GM19035 (cell line): ENCODE results near the gene GNAZ.
A peak's percentile ranks its signal among the peaks of the same experiment; 100 is the strongest.

Experiments used
- ATAC-seq: cut with Tn5 transposase; IDR thresholded peaks from one replicate; pipeline ENCODE4 v1.9.1; 2021; ENCODE audit not compliant: unreplicated experiment

GNAZ gene

DNA sequence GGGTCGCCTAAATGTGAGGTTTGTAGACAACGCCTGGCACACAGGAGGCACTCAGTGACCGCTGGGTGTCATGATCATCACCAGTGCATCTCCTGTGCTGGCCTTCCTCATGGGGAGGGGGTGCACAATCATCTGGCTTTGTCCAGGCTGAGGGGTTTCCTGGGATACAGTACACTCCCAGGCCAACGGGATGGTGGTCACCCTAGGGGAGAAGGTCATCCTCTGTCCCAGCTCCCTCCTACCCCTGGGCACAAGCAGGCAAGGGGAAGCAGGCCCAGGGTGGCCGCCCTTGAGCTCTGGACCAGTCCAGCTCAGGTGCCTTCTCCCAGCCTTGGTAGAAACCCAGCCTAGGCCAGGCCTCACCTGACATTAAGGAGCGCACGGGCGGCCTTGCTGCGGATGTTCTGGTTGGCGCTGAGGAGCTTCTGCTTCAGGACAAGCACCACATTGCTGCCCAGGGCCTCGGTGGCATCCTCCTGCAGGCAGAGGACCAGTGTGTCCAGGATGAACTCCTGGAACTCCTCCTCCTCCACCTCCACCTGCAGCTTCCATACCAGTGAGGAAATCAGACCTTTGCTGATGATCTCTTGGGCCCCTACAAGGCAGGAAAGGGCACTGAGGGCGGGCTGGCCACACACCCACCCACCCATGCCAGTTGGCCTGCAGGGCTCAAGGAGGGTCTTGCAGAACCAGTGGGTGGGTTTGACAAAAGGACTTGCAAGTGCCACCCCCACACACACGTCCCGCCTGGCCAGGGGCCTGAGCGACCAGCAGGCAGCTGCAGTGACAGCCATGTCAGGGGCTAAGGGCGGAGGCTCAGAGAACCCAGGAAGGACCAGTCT is 6.6 kb upstream of the GNAZ start:
- no peak for ATAC-seq

DNA sequence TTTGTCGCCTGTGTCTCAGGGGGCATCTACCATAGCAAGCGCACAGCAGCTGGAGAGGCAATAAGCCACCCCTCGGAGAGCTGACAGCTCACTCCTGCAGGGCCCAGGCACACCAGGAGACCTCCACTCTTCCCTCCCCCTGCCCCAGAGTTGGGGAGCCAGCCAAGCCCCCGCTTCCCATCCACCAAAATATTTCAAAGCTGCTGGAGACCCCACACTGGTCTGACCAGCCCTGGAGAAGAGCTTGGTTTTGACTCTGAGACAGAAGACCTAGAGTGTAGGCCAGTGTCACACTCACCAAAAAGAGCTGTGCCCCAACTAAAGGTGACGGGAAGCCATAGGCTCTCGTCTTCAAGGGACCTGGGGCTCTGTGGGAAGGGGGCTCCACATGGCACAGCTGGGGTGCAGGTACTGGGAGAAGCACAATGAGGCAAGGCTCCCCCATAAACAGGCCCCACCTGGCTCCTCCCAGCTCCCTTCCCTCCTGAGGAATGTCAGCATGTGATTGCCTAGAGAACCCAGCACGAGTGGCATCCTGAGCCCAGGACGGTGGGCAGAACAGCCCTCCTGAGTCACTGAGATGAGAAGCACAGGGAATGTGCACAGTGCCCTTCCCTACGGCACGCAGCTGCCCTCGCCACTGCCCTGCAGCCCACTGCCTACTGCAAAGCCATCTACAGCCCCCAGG is 5.8 kb upstream of the GNAZ start:
- no peak for ATAC-seq

DNA sequence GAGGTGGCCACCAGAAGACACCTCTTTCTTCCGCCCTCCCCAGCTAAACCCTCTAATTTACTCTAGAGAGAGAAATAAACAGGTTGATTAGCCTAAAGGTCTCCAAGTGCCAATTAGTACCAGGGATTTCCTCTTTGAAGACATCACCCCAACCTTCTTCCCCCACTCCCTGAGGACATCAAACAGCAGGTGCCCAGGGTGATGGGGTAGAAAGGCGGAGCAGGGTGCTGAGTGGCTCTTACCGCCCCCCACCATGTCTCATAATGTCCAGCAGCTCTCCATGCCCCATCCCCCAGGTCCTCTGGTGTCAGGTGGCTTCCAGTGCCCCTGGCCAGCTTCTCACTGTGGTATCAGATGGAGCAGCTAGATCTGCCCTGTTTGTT is 5.3 kb upstream of the GNAZ start:
- ATAC-seq: no peak

DNA sequence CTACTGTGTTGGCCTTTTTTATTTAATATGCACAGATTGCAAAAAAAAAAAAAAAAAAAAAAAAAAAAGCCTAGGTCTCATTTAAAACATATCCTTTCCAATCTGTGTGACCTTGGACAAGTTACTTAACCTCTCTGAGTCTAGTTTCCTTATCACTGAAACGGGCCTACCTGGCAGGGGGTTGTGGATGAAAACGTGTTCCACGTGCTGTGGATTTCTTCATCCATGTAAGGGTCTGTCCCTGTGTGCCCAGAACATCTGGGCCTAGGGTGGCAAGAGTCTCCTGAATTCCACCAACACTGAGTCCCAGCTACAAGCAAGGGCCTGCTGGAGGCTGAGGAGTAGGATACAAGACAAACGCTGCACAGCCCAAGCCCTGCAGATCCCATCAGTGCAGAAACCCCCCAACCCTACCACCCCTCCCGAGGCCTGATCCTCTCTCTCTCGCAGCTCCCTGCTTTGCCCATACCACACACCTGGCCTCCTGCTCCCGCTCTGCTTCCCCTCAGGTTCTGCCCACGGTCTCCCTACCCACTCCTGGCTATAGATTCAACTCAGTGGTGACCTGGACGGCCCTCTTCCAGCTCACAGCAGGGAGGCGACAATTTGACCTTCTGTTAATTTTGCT is 4.7 kb upstream of the GNAZ start:
- ATAC-seq: no peak

DNA sequence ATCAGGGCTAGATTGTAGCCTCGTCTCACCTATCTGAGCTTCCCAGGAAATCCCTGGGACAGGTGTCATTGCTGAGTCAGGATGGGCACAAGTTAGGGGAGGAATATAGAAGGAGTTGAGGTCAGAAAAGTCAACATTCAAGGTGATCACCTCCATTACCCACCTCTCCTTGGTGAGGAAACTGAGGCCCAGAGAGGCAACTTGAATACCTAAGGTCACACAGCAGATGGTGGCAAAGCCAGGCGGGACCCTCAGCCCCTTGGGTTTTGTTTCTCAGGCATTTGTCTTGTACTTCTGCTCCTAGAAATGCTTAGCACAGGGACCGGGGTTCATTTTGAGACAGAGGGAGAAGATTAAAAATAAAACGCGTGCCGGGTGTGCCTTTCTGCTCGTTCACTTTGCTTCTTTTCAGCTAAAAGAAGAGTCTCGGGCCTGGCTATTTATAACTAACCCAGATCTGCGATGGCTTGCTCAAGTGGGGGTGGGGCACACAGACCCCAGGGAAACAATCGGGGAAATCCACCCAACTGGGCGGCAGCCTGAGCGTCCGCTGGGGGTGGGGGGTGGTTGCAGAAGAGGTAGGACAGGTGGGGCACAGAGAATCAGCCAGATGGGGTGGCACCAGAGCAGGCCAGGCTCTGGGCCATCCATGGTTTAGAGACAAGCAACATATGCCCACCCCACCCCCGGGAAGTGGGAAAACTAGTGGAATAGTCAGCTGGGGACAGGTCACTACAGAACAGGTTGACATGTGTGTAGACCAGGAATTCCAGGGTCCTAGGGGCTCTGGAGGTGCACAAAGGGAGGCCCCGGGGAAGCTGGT is 3.9 kb upstream of the GNAZ start:
- no peak for ATAC-seq

DNA sequence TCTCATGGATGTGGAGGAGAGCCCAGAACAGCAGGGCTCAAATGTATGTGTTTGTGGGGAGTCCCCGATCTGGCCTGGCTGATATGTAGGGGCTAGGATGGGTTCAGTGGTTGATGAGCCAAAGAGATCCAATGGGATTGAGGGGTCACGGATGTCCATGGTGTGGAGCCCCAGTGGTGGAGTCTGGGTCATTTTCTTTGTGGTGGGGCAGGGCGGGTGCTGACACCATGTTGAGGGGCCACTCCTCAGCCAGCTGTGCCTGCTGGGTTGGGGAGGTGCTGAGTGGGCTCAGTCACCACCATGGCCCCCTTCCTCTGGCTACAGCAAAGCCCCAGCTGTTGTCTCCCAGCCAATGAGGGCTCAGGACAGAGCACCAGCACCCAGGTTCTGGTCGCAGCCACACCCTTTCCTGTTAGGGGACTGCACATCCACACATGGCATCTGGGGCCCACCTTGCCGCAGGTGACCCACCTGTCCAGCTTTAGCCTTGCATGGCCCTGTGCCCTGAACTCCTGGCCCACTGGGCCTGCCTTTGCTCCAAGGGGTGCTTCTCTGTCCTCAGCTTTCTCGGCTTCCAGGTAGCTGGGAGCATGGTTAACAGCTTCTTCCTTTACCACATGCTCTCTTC is 3.2 kb upstream of the GNAZ start:
- ATAC-seq: no peak

DNA sequence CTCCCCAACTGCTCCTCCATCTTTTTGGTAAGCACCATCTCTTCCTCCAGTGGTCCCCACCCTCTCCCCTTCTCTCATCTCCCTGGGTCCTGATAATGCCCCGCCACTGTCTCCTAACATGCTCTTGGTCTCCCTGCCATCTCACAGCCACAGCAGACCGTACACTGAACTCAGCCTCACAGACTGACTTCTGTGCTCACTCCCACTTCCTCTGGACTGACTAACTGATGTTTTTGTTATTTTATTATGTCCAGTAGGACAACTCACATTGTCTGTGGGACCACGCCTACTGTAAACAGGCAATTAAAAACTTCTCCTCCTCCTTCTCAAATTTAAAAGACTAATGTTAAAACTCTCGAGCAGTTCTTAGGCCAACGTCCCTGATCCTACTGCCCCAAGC is 2.6 kb upstream of the GNAZ start:
- no peak for ATAC-seq

DNA sequence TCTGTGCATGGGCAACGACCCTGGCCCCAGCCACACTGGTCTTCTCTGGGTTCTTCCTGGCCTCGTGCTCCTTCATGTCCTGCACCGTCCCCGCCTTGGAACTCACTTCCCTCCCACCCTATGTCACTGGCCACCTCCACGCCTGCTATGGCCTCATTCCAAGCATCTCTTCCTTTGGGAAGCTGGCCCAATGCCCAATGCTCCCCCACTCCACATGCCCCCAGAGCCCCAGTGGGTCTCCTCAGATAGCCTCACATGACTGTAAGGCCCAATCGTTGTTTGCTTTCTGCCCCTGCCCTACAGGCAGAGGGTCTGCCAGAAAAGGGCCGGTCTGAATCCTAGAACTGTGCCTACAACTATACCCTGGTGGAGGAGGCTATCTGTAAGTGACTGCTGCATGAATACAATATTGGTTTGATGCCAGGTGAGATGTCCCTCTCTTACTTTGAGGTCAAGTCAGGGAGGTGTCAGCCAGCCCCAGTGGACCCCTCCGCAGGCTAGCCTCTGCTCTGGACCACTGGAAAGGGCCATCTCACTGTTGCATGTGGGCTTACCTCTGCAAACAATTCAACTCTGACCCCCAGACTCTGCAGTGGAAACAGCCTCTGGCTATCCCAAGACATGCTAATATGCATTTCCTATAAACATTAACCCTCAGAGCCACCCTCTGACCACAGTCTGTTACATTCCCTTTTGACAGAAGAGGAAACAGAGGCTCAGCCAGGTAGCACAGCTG is 2.1 kb upstream of the GNAZ start:
- ATAC-seq: no peak

DNA sequence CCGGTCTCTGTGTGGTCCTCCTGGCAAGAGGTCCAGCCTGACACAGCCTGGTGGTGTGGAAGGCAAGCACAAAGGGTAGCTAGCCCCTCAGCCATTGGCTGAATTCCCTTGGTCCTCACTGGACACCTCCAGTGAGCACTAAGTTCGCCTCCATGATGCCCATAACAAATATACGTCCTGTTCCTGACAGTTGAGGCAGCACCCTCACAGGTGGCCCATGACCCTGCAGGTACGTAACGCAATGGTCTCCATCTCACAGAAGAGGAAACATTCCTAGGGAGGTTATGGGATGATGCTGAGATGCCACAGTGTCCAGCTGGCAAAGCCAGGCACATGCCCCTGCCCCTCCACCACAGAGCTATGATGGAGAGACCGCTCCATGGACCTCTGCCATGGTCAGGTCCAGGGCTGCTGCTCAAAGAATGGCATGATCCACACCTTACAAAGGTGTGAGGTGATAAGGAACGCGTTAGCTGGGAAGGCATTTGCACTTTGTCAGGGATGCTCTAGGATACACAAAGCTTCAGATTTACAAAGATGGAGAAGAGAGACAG is 1.4 kb upstream of the GNAZ start:
- no peak for ATAC-seq

DNA sequence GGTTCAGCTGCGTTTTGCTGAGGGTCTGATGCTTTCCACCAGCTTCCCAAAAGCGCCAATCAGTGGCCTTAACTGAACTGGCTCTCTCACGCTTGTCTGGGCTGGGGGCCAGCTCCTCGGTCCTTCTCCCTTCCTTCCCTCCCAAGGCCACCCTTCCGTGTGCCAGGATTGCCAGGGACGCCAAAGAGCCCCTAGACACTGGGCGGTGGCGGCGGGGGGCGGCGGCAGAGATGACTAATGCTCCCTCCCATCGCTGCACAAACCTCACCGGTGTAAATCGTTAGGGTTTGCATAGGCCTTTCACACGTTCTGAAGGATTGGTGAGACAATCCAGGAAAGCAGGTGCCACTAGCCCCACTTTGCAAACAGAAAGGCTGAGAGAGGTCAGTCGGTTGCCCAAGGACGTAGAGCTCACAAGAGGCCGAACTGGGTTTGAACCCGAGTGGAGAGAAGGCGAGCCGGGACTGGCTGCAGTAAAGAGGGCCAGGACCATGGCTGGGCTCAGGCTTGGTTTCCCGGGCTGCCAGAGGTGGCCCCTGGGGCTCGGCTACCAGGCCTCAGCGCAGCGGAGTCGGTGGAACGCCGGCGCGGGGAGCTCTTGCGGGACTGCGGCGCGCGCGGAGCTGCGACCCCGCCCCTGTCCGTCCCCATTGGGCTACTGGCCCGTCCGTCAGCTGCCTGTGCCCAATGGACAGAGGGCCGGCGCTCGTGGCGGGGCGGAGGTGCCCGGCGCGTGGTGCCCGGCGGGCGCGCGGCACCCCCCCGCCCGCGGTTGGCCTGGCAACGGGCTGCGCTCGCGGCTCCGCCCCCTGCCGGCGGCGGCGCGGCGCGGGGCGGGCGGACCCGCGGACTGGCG is 589 bp upstream of the GNAZ start:
- peak; percentile 79 for ATAC-seq

DNA sequence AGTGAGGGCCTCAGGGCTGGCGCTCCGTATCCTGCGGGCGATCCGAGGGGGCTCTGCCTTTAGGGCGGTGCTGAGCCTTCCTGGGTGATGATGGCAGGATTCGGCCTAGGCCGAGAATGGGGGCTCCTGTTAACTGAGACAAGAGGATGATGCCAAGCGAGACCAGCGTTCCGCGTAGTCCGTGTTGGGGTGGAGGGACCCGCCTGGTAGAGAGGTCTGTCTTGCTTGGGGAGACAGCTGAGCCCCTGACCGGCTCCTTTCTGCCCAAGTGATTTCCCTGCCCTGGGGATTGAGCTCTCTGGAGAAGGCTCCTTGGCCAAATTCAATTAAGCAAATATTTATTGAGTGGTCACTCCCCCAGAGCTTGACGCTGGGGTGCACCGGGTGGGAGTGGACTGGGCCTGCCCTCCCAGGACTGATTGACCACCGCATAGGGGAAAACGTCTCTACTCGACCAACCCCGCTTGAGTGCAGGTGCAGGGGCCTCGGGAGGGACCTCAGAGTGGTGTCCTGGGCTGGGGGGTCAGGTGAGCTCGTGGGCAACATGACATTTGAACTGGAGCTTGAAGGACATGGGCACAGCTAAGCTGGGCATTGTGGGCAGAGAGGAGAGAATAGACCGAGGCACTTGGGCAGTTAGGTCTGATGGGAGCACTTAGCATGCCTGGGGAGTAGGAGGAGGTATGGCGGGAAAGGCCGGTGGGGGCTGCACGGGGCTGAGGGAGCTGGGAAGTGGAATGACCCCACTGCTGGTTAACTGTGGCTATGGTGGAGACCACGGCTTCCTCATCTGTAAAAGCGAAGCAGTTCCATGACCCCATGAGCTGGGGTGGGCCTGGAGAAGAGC is 1.1 kb downstream of the GNAZ start:
- no peak for ATAC-seq

DNA sequence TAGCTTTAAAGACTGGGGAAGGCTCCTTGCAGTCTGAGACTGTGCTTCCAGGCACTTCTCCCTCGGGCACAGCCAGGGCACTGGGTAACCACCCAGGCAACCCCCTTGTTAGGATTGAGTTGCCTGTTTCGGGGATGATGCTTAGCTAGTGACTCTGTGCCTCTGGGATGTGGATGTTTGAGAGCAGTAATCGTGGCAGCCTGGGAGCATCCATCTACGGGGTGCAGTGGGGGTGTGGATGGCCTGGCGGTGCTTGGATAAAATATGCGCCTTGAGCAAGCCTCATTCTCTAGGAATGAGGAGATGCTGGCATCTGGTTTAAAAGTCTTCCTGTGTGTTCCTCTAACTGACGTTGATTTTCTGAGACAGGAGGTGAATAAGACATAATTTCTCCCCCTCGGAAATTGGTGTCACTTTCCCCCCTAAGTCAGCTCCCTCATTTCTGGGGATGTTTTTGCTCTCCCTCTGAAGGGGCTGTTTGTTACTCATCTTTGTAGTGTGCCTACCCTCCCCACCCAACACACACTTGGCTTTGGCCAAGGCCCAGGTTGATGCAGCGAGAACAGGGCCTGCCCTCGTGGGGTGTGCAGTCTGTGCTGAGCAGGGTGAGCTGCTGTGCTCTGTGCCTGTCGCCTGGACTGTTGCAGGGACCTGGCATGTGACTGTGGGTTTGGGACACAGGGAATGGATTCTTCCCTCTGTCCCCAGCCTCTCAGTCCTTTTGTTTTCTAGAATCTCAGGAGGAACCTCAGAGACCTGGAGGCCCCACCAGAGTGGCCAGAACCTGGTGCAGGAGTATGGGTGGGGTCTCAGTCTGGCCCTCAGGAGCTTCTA is 2.0 kb downstream of the GNAZ start:
- no peak for ATAC-seq

DNA sequence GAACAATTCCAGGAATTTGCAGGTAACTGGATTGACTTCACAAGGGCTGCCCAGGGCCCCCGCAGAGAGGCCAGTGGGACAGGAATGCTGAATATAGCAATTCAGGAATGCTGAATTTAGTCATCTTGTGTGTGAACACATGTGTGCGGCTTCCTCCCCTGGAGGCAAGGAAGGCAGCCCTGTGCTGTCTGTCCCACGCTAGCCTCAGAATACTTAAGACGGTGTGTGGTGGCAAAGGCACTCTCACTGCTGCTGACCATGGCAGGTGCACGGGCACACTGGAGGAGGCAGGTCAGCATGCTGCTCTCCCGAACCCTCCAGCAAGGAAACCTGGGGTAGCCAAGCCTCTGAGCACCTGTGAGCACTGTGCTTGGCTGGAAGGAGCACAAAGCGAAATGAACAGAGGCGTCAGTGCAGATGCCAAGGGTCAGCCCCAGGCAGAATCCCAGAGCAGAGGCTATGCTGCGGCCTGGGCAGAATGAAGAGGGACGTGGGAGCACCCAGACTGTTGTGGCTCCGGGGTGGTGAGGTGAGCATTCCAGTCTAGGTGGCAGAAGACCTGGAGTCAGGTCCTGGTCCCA is 2.7 kb downstream of the GNAZ start:
- no peak for ATAC-seq

DNA sequence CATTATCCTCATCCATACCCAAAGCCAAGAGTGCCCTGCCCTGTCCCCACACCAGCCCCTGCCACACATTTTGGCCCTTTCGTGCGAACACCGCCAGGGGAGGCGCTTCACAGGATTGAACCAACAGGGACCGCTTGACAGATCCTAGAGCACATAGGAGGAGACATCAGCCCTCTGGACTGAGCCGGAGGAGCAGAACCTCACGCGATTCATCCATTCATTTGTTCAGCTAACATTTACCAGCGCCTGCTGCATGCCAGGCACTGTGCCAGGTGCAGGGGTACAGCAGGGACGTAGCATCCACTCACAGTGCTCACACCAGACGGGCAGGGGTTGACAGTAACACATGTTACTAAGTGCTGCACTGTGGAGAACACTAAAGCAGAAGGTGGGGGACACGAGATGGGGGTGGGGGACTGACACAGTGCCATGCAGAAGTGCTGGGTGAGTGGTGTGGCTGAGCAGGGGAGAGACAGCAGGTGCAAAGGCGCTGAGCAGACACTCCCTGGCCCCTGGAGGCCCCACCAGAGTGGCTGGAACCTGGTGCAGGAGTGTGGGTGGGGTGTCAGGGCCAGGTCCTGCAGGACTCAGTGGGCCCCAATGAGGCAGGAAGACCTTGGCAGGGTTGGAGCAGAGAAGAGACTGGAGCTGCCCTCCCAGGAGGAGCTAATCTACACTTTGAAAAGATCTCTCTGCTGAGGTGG is 3.4 kb downstream of the GNAZ start:
- ATAC-seq: no peak

DNA sequence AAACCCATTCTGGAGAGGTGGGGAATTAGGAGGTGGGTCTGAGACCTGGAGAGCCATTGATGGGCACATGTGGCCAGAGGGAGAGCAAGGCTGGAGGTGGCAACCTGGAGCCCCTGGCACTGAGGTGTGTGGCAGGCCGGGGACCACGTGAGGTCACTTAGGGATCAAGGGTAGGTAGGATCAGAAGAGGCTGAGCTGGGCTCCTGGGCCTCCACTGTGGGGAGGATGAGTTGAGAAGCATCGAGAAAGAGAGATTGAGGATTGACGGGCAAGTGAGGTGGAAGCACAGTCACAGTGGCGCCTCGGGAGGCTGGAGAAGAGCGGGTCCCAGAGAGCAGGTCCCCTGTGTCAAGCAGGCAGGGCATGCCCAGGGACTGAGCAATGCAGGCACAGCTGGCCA is 4.1 kb downstream of the GNAZ start:
- ATAC-seq: no peak

DNA sequence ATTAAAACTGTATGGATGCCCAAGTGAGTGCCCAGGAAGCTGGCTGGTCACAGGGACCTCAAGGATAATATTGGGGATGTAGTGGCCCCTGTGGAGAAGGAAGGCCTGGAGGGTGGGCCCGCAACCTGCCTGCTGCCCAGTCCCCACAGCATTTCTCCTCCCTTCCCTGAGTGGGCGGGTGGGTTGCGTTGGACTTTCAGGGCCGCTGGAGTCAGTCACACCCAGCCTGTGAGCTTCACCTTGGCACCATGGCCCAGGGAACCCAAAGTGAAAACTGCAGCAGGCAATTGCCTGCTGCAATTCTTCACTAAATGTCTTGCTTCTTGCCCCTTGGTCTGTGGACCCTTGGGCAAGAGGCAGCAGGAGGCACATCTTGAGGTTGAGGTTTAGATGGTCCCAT is 4.7 kb downstream of the GNAZ start:
- no peak for ATAC-seq
